ENCODE data around the gene NUP62.

GRCh38 chr19:49977881-49978280 is 48.6 kb upstream of the NUP62 start:
- TF ChIP-seq GATA2 (IDR thresholded peaks at IDR 0.05; ENCODE audit: low read depth, low read length) (no peak), GATA3 (IDR thresholded peaks at IDR 0.05; ENCODE audit: low read depth, low read length) (no peak)
